Measurements from ENCODE around the gene ZMIZ1. TPM values are rescaled to one million over a fixed set of nuclear protein-coding genes. Genes with fewer than 3 reads are reported as not detected.

ZMIZ1 gene
- total RNA-seq, 1 donor from 2014 or later: 93.9 TPM

DNA sequence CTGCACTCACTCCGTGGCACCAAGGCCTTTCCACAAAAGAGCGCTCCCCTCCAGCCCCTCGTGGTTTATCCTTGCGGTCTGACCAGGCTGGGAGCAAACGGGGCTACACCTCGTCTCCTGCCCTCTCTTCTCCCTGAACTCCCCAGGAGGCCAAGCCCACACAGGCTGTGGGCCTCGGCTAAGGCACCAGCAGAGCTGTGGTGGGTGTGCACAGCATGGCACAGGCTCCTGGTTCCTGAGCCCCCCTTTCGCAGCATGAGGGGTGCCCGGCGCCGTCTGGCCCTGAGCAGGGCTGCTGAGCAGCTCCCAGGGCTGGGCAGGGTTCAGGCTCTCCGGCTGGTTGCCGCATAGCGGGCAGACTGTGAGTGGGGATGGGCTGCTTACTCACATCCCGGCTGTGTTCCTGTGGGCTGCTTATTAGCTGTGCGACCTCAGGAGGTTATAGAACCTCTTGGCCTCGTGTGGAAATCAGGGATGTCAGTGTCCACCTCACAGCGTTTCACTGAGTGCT lies 90.4 kb downstream of the ZMIZ1 start:
- ChIA-PET CTCF (no interaction called here), POLR2A (no interaction called here)
- no peak for ATAC-seq (ENCODE audit: low read depth)
- no peaks in the 10 kb centered on the region for H3K9me3 Mint-ChIP-seq
- H3K4me3 Mint-ChIP-seq: no peak overlapping the region
- no peaks in the 10 kb centered on the region for H3K36me3 Mint-ChIP-seq (ENCODE audit: low read depth)
- no peaks in the 10 kb centered on the region for H3K27me3 Mint-ChIP-seq
- intact Hi-C loops (cut with micrococcal nuclease): no loop called here
- TF ChIP-seq CTCF (IDR thresholded peaks at IDR 0.05): no peak
- DNase-seq: no peak
- H3K27ac Mint-ChIP-seq: no peak overlapping the region
- H3K4me1 Mint-ChIP-seq: no peaks in the 10 kb centered on the region

GRCh38 chr10:79159785-79160184 lies 91.0 kb downstream of the ZMIZ1 start:
- TF ChIP-seq CTCF (IDR thresholded peaks at IDR 0.05): no peak
- ChIA-PET POLR2A (no interaction called here), CTCF (no interaction called here)
- Mint-ChIP-seq H3K36me3 (ENCODE audit: low read depth) (no peaks in the 10 kb centered on the region), H3K4me1 (no peaks in the 10 kb centered on the region), H3K27me3 (no peaks in the 10 kb centered on the region), H3K9me3 (no peaks in the 10 kb centered on the region), H3K4me3 (no peak overlapping the region), H3K27ac (no peak overlapping the region)
- ATAC-seq (ENCODE audit: low read depth) (no peak), DNase-seq (no peak)
- intact Hi-C loops (cut with micrococcal nuclease): no loop called here

DNA sequence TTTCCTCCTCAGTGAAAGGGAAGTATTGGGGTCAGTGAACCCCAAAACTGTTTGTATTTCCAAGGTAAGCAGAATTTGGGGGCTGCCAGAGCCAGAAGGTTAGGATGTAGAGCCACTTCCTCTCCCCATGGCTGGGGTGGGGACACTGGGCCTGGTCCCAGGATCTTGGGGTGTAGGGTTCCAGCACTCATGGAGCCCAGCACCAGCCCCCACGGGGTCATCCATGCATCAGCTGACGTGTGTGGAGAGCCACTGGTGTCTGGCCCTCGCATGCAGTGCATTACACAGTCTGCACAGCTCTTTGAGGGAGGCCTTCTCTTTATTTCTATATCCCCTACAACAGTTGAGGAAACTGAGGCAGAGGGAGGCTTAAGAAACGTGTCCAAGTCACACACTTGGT lies 91.4 kb downstream of the ZMIZ1 start:
- ChIA-PET CTCF (no interaction called here), POLR2A (no interaction called here)

DNA sequence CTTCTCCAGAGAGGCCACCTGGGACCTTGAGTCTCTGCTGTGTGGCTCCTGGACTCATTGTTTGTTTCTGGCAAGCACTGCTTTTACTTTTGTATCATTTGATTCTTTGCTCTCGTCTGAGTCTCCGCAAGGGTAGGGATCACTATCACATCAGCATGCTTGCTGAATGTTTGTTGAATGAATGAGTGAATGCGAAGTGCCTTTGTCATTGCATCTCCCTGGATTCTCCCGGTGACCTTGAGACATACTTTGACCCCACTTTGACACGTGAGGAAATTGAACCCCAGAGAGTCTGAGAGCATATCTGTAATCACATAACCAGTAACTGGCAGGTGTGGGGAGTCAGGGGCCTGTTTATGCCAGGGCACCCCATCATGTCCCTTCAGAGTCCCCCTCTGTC lies 92.8 kb downstream of the ZMIZ1 start:
- intact Hi-C loops (cut with micrococcal nuclease): no loop called here
- CTCF ChIA-PET: no interaction called here
- no peaks in the 10 kb centered on the region for H3K36me3 Mint-ChIP-seq (ENCODE audit: low read depth)

More for the DNA sequence above, 91.4 kb downstream of the ZMIZ1 start:
- Mint-ChIP-seq H3K27ac (no peak overlapping the region), H3K36me3 (ENCODE audit: low read depth) (no peaks in the 10 kb centered on the region), H3K9me3 (no peaks in the 10 kb centered on the region), H3K27me3 (no peaks in the 10 kb centered on the region), H3K4me3 (no peak overlapping the region), H3K4me1 (no peaks in the 10 kb centered on the region)
- no peak for ATAC-seq (ENCODE audit: low read depth)
- DNase-seq: no peak
- intact Hi-C loops (cut with micrococcal nuclease): no loop called here
- no peak for TF ChIP-seq CTCF (IDR thresholded peaks at IDR 0.05)

GRCh38 chr10:79162022-79162421 lies 93.3 kb downstream of the ZMIZ1 start:
- Mint-ChIP-seq H3K27me3 (no peaks in the 10 kb centered on the region), H3K4me3 (no peak overlapping the region), H3K27ac (no peak overlapping the region), H3K36me3 (ENCODE audit: low read depth) (no peaks in the 10 kb centered on the region), H3K4me1 (no peaks in the 10 kb centered on the region), H3K9me3 (no peaks in the 10 kb centered on the region)
- DNase-seq (no peak), ATAC-seq (ENCODE audit: low read depth) (no peak)
- POLR2A ChIA-PET: no interaction called here
- TF ChIP-seq CTCF (IDR thresholded peaks at IDR 0.05): no peak
- intact Hi-C loops (cut with micrococcal nuclease): no loop called here
- CTCF ChIA-PET: no interaction called here

More for the DNA sequence above, 92.8 kb downstream of the ZMIZ1 start:
- no peaks in the 10 kb centered on the region for H3K27me3 Mint-ChIP-seq
- POLR2A ChIA-PET: no interaction called here
- ATAC-seq (ENCODE audit: low read depth) (no peak), DNase-seq (no peak)
- no peak overlapping the region for H3K4me3 Mint-ChIP-seq
- H3K9me3 Mint-ChIP-seq: no peaks in the 10 kb centered on the region
- H3K4me1 Mint-ChIP-seq: no peaks in the 10 kb centered on the region
- no peak overlapping the region for H3K27ac Mint-ChIP-seq
- TF ChIP-seq CTCF (IDR thresholded peaks at IDR 0.05): no peak
